Right lobe of liver (tissue), 6 donors: Measurements from ENCODE around the gene CALML5. TPM values are rescaled to one million over a fixed set of nuclear protein-coding genes. Genes with fewer than 3 reads are reported as not detected.

Experiments used
- ATAC-seq, 4 donors: fragments of 200-7000 bp; cut with Tn5 transposase; one replicate each; pipeline ENCODE4 v1.9.1; 2020; ENCODE audit warnings: mild to moderate bottlenecking in 4 of 4, moderate library complexity in 4 of 4
- DNase-seq, 3 donors: peaks; one replicate each; pipeline ENCODE4 v3.0.0-alpha.2; 2020
- H3K27ac ChIP-seq, 3 donors: fragments of 200-600 bp; one replicate each; pipeline ENCODE4 v1.8.0; 2022
- H3K27me3 ChIP-seq, 2 donors: fragments of 200-600 bp; one replicate each; pipeline ENCODE4 v1.8.0; 2022
- H3K36me3 ChIP-seq, 4 donors: fragments of 200-600 bp; sonication (generic) in 1 of 4; one replicate each; pipeline versions ENCODE4 v1.5.1 to v1.8.0; 2017 to 2022; ENCODE audit warnings: control low read depth in 1 of 4
- H3K4me1 ChIP-seq, 4 donors: fragments of 200-600 bp; sonication (generic) in 1 of 4; one replicate each; pipeline versions ENCODE4 v1.5.1 to v1.8.0; 2017 to 2022; ENCODE audit warnings: control low read depth in 1 of 4
- H3K4me3 ChIP-seq, 3 donors: fragments of 200-600 bp; one replicate each; pipeline ENCODE4 v1.8.0; 2022
- H3K9me3 ChIP-seq, 4 donors: fragments of 200-600 bp; sonication (generic) in 1 of 4; one replicate each; pipeline versions ENCODE4 v1.5.1 to v1.8.0; 2017 to 2022; ENCODE audit warnings: control low read depth in 1 of 4
- POLR2A ChIP-seq: fragments of 450-650 bp; IDR thresholded peaks from one replicate; pipeline ENCODE4 v1.6.1; 2017; ENCODE audit warnings: antibody characterized with exemption, mild to moderate bottlenecking
- WGBS: methylation state at CpG from one replicate; pipeline ENCODE4 v1.1.6; 2018; ENCODE audit warnings: low coverage, low lambda C conversion rate; ENCODE audit not compliant: insufficient coverage; ENCODE audit errors: missing lambda C conversion rate; 5-methylcytosine and 5-hydroxymethylcytosine counted together
- intact Hi-C, 2 donors: fragments of 100-400 bp; cut with DNase I; formaldehyde crosslinking; loops; one replicate each; pipeline versions ENCODE4 v1.11.2 to v1.14.1; 2022
- total RNA-seq, 6 experiments: library from RNA; depleted of rRNA in 2 of 6; stranded (reverse); fragments of >200 nt in 2 of 6; fragmentation: NEBNext Ultra II Directional in 3 of 6; extraction: Animal tissue kit (Norgen Biotek cat#: 25700) in 3 of 6; gene quantifications; one replicate each; pipeline versions ENCODE4 v1.1.0 to v1.2.4, GENCODE V29; 2016 to 2023
- TF ChIP-seq, protein P1 (sequence below), 4 donors: fragments of 200-600 bp in 3 of 4; fragments of 450-650 bp in 1 of 4; IDR thresholded peaks; one replicate each; pipeline versions ENCODE4 v1.5.1 to v1.8.0; 2016 to 2022; ENCODE audit warnings: antibody characterized with exemption in 4 of 4, mild to moderate bottlenecking in 2 of 4
- donor health status: DM: no; HTN: yes; CAD: no.
- donor health status: DM: no; HTN: no; CAD: no.
- donor health status: DM: no; HTN: no; CAD: no.
- donor health status: DM: no; HTN: yes; CAD: no.
- donor health status: DM: no; HTN: yes; CAD: no.

CALML5 gene
- total RNA-seq, 6 experiments from 2014 or later = not detected

DNA sequence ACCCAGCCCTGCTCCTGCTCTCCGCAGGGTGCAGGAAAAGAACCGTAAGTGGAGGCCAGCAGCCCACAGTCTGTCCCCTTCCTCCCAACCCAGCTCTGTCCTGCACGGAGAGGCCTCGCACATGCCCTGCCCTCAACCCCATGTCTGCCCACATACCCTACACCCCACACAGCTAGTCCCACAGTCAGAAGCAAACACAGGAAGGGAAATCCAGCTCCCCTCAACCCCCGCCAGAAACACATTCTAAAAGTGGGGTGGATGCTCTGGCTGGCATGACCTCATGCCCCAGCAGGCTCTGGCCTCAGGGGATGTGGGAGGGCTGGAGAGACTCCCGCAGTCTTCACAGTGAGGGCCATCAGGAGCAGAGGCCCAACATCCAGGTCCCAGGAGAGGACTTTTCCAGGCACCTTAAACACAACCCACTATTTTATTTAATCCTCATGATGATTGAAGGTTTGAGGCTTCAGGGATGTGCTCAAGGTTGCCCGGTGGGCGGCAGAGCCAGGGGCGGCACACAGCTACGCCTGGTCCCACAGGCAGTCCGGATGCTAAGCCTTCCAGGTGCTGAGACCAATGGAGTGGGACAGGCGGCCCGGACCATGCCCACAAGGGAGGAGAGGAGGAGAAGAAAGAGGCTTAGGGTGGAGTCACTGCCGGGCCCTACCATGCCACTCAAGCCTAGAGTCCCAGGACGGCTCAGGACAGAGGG lies 29.9 kb downstream of the CALML5 start:
- no peaks in the 10 kb centered on the region for H3K9me3 ChIP-seq
- no peak overlapping the region for H3K27ac ChIP-seq
- H3K27me3 ChIP-seq = no peaks in the 10 kb centered on the region
- TF ChIP-seq, protein P1, sequence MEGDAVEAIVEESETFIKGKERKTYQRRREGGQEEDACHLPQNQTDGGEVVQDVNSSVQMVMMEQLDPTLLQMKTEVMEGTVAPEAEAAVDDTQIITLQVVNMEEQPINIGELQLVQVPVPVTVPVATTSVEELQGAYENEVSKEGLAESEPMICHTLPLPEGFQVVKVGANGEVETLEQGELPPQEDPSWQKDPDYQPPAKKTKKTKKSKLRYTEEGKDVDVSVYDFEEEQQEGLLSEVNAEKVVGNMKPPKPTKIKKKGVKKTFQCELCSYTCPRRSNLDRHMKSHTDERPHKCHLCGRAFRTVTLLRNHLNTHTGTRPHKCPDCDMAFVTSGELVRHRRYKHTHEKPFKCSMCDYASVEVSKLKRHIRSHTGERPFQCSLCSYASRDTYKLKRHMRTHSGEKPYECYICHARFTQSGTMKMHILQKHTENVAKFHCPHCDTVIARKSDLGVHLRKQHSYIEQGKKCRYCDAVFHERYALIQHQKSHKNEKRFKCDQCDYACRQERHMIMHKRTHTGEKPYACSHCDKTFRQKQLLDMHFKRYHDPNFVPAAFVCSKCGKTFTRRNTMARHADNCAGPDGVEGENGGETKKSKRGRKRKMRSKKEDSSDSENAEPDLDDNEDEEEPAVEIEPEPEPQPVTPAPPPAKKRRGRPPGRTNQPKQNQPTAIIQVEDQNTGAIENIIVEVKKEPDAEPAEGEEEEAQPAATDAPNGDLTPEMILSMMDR (IDR thresholded peaks at IDR 0.05) = no peak
- no peak for TF ChIP-seq POLR2A
- H3K4me3 ChIP-seq = no peak overlapping the region
- peaks cover 0 to 11% (median 3%) of the 10 kb centered on the region in 4 donors for H3K4me1 ChIP-seq
- ATAC-seq = no peak
- no peak for DNase-seq
- intact Hi-C loops = no loop called here
- WGBS = 83% methylated on average over 6 of the region's 15 CpGs
- H3K36me3 ChIP-seq = no peaks in the 10 kb centered on the region

- Histone ChIP-seq H3K4me1 (peaks cover 0 to 11% (median 3%) of the 10 kb centered on the region in 4 donors), H3K27me3 (no peaks in the 10 kb centered on the region), H3K36me3 (no peaks in the 10 kb centered on the region), H3K27ac (no peak overlapping the region), H3K4me3 (no peak overlapping the region), H3K9me3 (no peaks in the 10 kb centered on the region)
- DNase-seq (no peak), ATAC-seq (peak; percentile 46 to 76 (median 52))
- TF ChIP-seq, protein P1 (IDR thresholded peaks at IDR 0.05) = no peak
- TF ChIP-seq POLR2A = no peak
- WGBS = 61% methylated on average over 2 of the region's 8 CpGs
- intact Hi-C loops = no loop called here
Measured at GRCh38 chr10:5468262-5469106, 30.9 kb downstream of the CALML5 start.

GRCh38 chr10:5467634-5468255 lies 31.6 kb downstream of the CALML5 start:
- intact Hi-C loops = no loop called here
- H3K4me1 ChIP-seq = peaks cover 0 to 11% (median 3%) of the 10 kb centered on the region in 4 donors
- ATAC-seq (peak in 1 of 4 donors; percentile 29), DNase-seq (no peak)
- 78% methylated on average over 6 of the region's 6 CpGs for WGBS
- no peaks in the 10 kb centered on the region for H3K36me3 ChIP-seq
- H3K4me3 ChIP-seq = no peak overlapping the region
- H3K27me3 ChIP-seq = no peaks in the 10 kb centered on the region
- TF ChIP-seq POLR2A = no peak
- TF ChIP-seq, protein P1 (IDR thresholded peaks at IDR 0.05) = no peak
- no peaks in the 10 kb centered on the region for H3K9me3 ChIP-seq
- H3K27ac ChIP-seq = no peak overlapping the region

DNA sequence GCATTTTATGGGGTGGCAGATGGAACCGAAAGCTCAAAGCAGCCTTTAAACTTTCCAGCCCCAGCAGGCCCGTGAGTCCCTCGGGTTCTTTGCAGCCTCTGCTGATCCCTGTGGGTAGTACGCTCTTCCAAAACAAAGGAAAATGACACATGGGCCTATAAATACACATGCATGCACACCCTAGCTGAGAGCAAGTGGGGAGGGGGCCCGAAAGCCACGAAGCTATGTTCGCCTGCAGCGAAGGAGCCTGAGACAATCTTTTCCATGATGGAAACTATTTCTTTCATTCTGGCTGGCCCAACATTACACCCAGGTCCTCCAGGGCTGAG lies 32.2 kb downstream of the CALML5 start:
- Histone ChIP-seq H3K4me3 (no peak overlapping the region), H3K4me1 (peaks cover 0 to 14% (median 3%) of the 10 kb centered on the region in 4 donors), H3K27me3 (no peaks in the 10 kb centered on the region), H3K9me3 (no peaks in the 10 kb centered on the region), H3K27ac (no peak overlapping the region), H3K36me3 (no peaks in the 10 kb centered on the region)
- ATAC-seq = no peak
- no peak for TF ChIP-seq POLR2A
- TF ChIP-seq, protein P1 (IDR thresholded peaks at IDR 0.05) = no peak
- no peak for DNase-seq
- WGBS = 73% methylated on average over 6 of the region's 8 CpGs
- intact Hi-C loops = no loop called here
